K562 (cell line): ENCODE measurements around the gene GJC2. TPM values are rescaled to one million over a fixed set of nuclear protein-coding genes. Genes with fewer than 3 reads are reported as not detected.

Experiments
- ATF6 ChIP-seq: sonication (generic); formaldehyde crosslinking; IDR thresholded peaks from 2 replicates; pipeline ENCODE4 v1.4.0; 2020; ENCODE audit warnings: mild to moderate bottlenecking, missing genetic modification reagents
- CGGBP1 ChIP-seq: fragments of 250-450 bp; sonication (Bioruptor Pico); IDR thresholded peaks from 2 replicates; pipeline ENCODE4 v1.9.0; 2021; ENCODE audit warnings: mild to moderate bottlenecking
- CREB3 ChIP-seq: fragments of 450-650 bp; conservative IDR thresholded peaks from 2 replicates; pipeline ENCODE4 v1.6.1; 2016; ENCODE audit warnings: missing genetic modification characterization, low read depth, mild to moderate bottlenecking, missing compliant biosample characterization, moderate library complexity
- EGR1 ChIP-seq: fragments of 450-650 bp; conservative IDR thresholded peaks from 2 replicates; pipeline ENCODE4 v1.6.1; 2017; ENCODE audit warnings: mild to moderate bottlenecking
- ETV6 ChIP-seq, 3 experiments: fragments of 150-350 bp in 1 of 3; sonication (generic) in 1 of 3; formaldehyde crosslinking in 1 of 3; IDR thresholded peaks; 2 replicates each; pipeline versions ENCODE4 v1.6.1 to v1.8.0; 2014 to 2022; ENCODE audit warnings: borderline replicate concordance in 2 of 3, low read depth in 2 of 3, antibody characterized with exemption in 1 of 3, low read length in 1 of 3, mild to moderate bottlenecking in 1 of 3, missing genetic modification reagents in 1 of 3
- FOXA1 ChIP-seq: fragments of 450-650 bp; IDR thresholded peaks from 2 replicates; pipeline ENCODE4 v1.6.1; 2016; ENCODE audit warnings: mild to moderate bottlenecking, borderline replicate concordance
- GABPB2 ChIP-seq: fragments of 250-450 bp; sonication (Bioruptor Pico); conservative IDR thresholded peaks from 2 replicates; pipeline ENCODE4 v1.5.1; 2021; ENCODE audit warnings: mild to moderate bottlenecking
- GTF2E2 ChIP-seq: fragments of 200-800 bp; sonication (Bioruptor generic); IDR thresholded peaks from 2 replicates; pipeline ENCODE4 v1.6.1; 2016; ENCODE audit warnings: missing genetic modification characterization, missing compliant biosample characterization
- KHSRP ChIP-seq: fragments of 450-650 bp; IDR thresholded peaks from 2 replicates; pipeline ENCODE4 v1.6.1; 2017
- KLF6 ChIP-seq: fragments of 250-450 bp; sonication (Bioruptor Pico); IDR thresholded peaks from 2 replicates; pipeline ENCODE4 v1.4.0; 2020; ENCODE audit warnings: mild to moderate bottlenecking, moderate library complexity, borderline replicate concordance
- MCM3 ChIP-seq: fragments of 450-650 bp; IDR thresholded peaks from 2 replicates; pipeline ENCODE4 v1.6.1; 2016
- NKRF ChIP-seq: fragments of 450-650 bp; IDR thresholded peaks from 2 replicates; pipeline ENCODE4 v1.6.1; 2016; ENCODE audit warnings: borderline replicate concordance
- ZNF239 ChIP-seq: fragments of 250-450 bp; sonication (Bioruptor Pico); IDR thresholded peaks from 2 replicates; pipeline ENCODE4 v1.4.0; 2020; ENCODE audit warnings: mild to moderate bottlenecking
- ZNF318 ChIP-seq, 2 experiments: fragments of 450-650 bp; IDR thresholded peaks; 2 replicates each; pipeline ENCODE4 v1.6.1; 2016; ENCODE audit warnings: mild to moderate bottlenecking in 2 of 2, borderline replicate concordance in 1 of 2, low read depth in 1 of 2, moderate library complexity in 1 of 2
- ZNF354B ChIP-seq: fragments of 250-450 bp; sonication (Bioruptor Pico); IDR thresholded peaks from 2 replicates; pipeline ENCODE4 v1.4.0; 2020
- polyA plus RNA-seq, 8 experiments: library from polyadenylated mRNA; depleted of rRNA in 4 of 8; stranded (reverse) in 5 of 8; unstranded in 3 of 8; fragments of >200 nt; fragmentation: Nextera tagmentation in 2 of 8; fragmentation: Illumina TruSeq in 1 of 8; extraction: Ambion mirVana in 2 of 8; extraction: Trizol in 1 of 8; gene quantifications; 2 replicates each; pipeline versions ENCODE4 v1.2.1 to v1.2.3, GENCODE V29; 2011 to 2014; ENCODE audit warnings: inconsistent platforms in 1 of 8, missing spikeins in 1 of 8
- total RNA-seq, 7 experiments: library from RNA; depleted of rRNA in 6 of 7; stranded (reverse); fragments of >200 nt in 6 of 7; fragmentation: Illumina TruSeq in 2 of 7; extraction: Trizol in 2 of 7; gene quantifications; 2 replicates each; pipeline versions ENCODE4 v1.2.1 to v1.2.3, GENCODE V29; 2011 to 2021; ENCODE audit warnings: low replicate concordance in 1 of 7

Gene GJC2
- total and polyA plus RNA-seq, 9 of the 15 experiments (the other 6 are each of a cell fraction or from before 2014, with no cell fraction given), result 0.03 to 0.62 (median 0.11) TPM; not detected in 2

GRCh38 chr1:228125185-228125584 lies 24.5 kb upstream of the GJC2 start (continued):
- TF ChIP-seq ZNF318 (IDR thresholded peaks at IDR 0.05; ENCODE audit: borderline replicate concordance in 1 of 2, low read depth in 1 of 2), result no peak
- no peak for TF ChIP-seq FOXA1
- TF ChIP-seq EGR1, result no peak
- no peak; the same call in 1 of the 2 replicates for TF ChIP-seq ZNF354B (CRISPR knock-in tag)
- TF ChIP-seq ZNF239 (CRISPR knock-in tag), result peak; percentile 59; the same call in 1 of the 2 replicates
- TF ChIP-seq ATF6 (CRISPR knock-in tag), result no peak
- TF ChIP-seq NKRF, result no peak
- TF ChIP-seq ETV6 (IDR thresholded peaks at IDR 0.05; ENCODE audit: borderline replicate concordance in 1 of 2, low read depth in 2 of 2, low read length in 1 of 2), result no peak
- no peak for TF ChIP-seq ETV6 (CRISPR knock-in tag; IDR thresholded peaks at IDR 0.05; ENCODE audit: borderline replicate concordance)
- TF ChIP-seq CREB3 (tag), result peak; percentile 91
- TF ChIP-seq KHSRP, result no peak
- TF ChIP-seq MCM3, result no peak
- TF ChIP-seq GABPB2 (CRISPR knock-in tag), result no peak
- TF ChIP-seq CGGBP1 (CRISPR knock-in tag), result no peak
- peak; percentile 68; the same call in 1 of the 2 replicates for TF ChIP-seq KLF6 (CRISPR knock-in tag)
- no peak for TF ChIP-seq GTF2E2 (tag)
